K562 (cell line): ENCODE results near the gene PHKG2. TPM values are rescaled to one million over a fixed set of nuclear protein-coding genes. Genes with fewer than 3 reads are reported as not detected.

ENCODE experiments used
- CLOCK ChIP-seq: fragments of 250-450 bp; sonication (Bioruptor Pico); IDR thresholded peaks from 2 replicates; pipeline ENCODE4 v1.4.0; 2020; ENCODE audit warnings: mild to moderate bottlenecking, moderate library complexity, borderline replicate concordance
- CREB1 ChIP-seq, 2 experiments: sonication (generic) in 1 of 2; formaldehyde crosslinking in 1 of 2; IDR thresholded peaks; 2 replicates each; pipeline versions ENCODE4 v1.6.1 to v1.8.0; 2012 to 2022; ENCODE audit warnings: inconsistent platforms in 1 of 2, mild to moderate bottlenecking in 1 of 2, missing genetic modification reagents in 1 of 2, moderate library complexity in 1 of 2
- ERF ChIP-seq: fragments of 450-650 bp; formaldehyde crosslinking; IDR thresholded peaks from 2 replicates; pipeline ENCODE4 v1.4.0; 2020; ENCODE audit warnings: mild to moderate bottlenecking, mixed read lengths
- HMGN3 ChIP-seq: IDR thresholded peaks from 2 replicates; pipeline ENCODE4 v1.6.1; 2011; ENCODE audit warnings: borderline replicate concordance, low read depth, mild to moderate bottlenecking, mixed read lengths, low read length; ENCODE audit not compliant: insufficient read length; ENCODE audit errors: extremely low read depth
- KDM4B ChIP-seq, 2 experiments: fragments of 450-650 bp in 1 of 2; sonication (generic) in 1 of 2; IDR thresholded peaks; 2 replicates each; pipeline ENCODE4 v1.6.1; 2016 to 2017; ENCODE audit warnings: borderline replicate concordance in 2 of 2, antibody characterized with exemption in 1 of 2, low read depth in 1 of 2, mild to moderate bottlenecking in 1 of 2
- MGA ChIP-seq: fragments of 450-650 bp; IDR thresholded peaks from 2 replicates; pipeline ENCODE4 v1.6.1; 2016; ENCODE audit warnings: mild to moderate bottlenecking, moderate library complexity
- NFIC ChIP-seq: fragments of 450-650 bp; IDR thresholded peaks from 2 replicates; pipeline ENCODE4 v1.6.1; 2017; ENCODE audit warnings: mild to moderate bottlenecking, inconsistent platforms
- PKNOX1 ChIP-seq: fragments of 450-650 bp; IDR thresholded peaks from 2 replicates; pipeline ENCODE4 v1.6.1; 2016
- ZNF232 ChIP-seq: sonication (generic); formaldehyde crosslinking; IDR thresholded peaks from 2 replicates; pipeline ENCODE4 v1.8.0; 2022; ENCODE audit warnings: mild to moderate bottlenecking, missing genetic modification reagents
- polyA plus RNA-seq, 8 experiments: library from polyadenylated mRNA; depleted of rRNA in 4 of 8; stranded (reverse) in 5 of 8; unstranded in 3 of 8; fragments of >200 nt; fragmentation: Nextera tagmentation in 2 of 8; fragmentation: Illumina TruSeq in 1 of 8; extraction: Ambion mirVana in 2 of 8; extraction: Trizol in 1 of 8; gene quantifications; 2 replicates each; pipeline versions ENCODE4 v1.2.1 to v1.2.3, GENCODE V29; 2011 to 2014; ENCODE audit warnings: inconsistent platforms in 1 of 8, missing spikeins in 1 of 8
- total RNA-seq, 7 experiments: library from RNA; depleted of rRNA in 6 of 7; stranded (reverse); fragments of >200 nt in 6 of 7; fragmentation: Illumina TruSeq in 2 of 7; extraction: Trizol in 2 of 7; gene quantifications; 2 replicates each; pipeline versions ENCODE4 v1.2.1 to v1.2.3, GENCODE V29; 2011 to 2021; ENCODE audit warnings: low replicate concordance in 1 of 7

Gene PHKG2
- total and polyA plus RNA-seq, 9 of the 15 experiments (the other 6 are each of a cell fraction or from before 2014, with no cell fraction given), result 5.8 to 54.2 (median 30.7) TPM

- TF ChIP-seq MGA, result no peak
- TF ChIP-seq NFIC, result 0 out of 2 replicates have a peak, but pooled peaks have one; percentile 19
- 0 out of 2 replicates have a peak, but pooled peaks have one; percentile 11 for TF ChIP-seq CREB1 (IDR thresholded peaks at IDR 0.05)
- peak; percentile 22; the same call in 1 of the 2 replicates for TF ChIP-seq CREB1 (CRISPR knock-in tag; IDR thresholded peaks at IDR 0.05)
- 0 out of 4 replicates have a peak, but pooled peaks of 1 of the 2 experiments have one; percentile 49 for TF ChIP-seq KDM4B (IDR thresholded peaks at IDR 0.05; ENCODE audit: borderline replicate concordance in 2 of 2, low read depth in 1 of 2)
- 0 out of 2 replicates have a peak, but pooled peaks have one; percentile 48 for TF ChIP-seq ZNF232 (CRISPR knock-in tag)
- peak; percentile 62; the same call in 1 of the 2 replicates for TF ChIP-seq ERF (CRISPR knock-in tag)
- TF ChIP-seq HMGN3, result peak; percentile 23
- no peak for TF ChIP-seq CLOCK
- TF ChIP-seq PKNOX1, result no peak
These were observed 49.2 kb upstream of the PHKG2 start, which contains the start of gene SRCAP (continued) for GRCh38 chr16:30698816-30699614.
